Measurements from ENCODE around the gene XRCC5.

XRCC5 gene

DNA sequence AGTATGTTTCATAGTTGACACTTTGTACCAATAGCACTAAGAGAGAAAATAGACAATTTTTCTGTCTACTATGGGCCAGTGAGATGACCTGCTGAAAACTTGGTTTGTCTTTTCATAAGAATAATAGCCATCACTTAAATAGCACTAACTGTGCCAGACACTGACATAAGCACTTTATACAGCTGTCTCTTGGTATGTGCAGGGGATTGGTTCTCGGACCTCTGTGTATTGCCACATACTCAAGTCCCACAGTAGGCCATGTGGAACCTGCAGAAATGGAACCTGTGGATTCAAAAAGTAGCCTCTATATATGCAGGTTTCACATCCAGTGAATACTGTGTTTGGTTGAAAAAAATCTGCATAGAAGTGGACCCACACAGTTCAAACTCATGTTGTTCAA is 126.7 kb downstream of the XRCC5 start:
- no peak for DNase-seq

DNA sequence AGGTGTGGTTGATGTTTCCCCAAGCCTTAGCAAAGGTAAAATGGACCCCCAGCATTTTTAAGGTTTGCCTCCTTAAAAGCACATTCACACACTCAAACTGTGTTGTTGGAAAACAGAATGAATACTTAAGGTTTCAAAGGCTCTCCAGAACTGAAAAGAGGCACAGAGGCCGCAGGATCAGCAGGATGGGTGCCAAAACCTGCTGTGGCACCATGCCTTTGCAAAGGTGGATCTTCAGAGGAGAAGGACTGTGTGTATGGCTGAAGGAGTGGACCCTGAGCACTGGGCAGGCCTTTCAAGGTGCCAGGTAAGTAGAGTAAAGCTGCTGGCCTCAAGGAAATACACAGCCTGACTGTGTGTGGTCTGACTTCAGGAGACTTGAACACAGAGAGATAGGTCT is 127.3 kb downstream of the XRCC5 start:
- DNase-seq: no peak

DNA sequence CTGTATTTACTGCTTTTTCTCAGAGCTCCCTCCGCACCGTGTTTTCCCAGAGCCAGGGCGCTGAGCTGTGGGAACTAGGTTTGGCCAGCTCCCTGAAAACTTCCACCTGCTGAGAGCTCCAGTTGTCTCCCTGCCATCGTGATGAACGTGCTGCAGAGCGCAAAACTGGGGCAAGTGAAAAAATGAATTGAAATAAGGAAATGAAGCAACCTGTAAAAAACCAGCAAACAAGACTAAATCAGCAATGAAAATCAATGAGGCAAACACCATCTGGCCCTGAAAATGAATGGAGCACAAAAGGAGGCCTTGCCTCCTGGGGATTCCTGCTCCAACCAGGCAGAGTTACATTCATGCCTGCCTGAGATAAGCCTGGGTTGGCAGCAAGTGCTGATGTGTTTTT is 133.2 kb downstream of the XRCC5 start:
- DNase-seq: no peak

- DNase-seq: no peak
Measured at GRCh38 chr2:216243026-216243425, 133.9 kb downstream of the XRCC5 start.

DNA sequence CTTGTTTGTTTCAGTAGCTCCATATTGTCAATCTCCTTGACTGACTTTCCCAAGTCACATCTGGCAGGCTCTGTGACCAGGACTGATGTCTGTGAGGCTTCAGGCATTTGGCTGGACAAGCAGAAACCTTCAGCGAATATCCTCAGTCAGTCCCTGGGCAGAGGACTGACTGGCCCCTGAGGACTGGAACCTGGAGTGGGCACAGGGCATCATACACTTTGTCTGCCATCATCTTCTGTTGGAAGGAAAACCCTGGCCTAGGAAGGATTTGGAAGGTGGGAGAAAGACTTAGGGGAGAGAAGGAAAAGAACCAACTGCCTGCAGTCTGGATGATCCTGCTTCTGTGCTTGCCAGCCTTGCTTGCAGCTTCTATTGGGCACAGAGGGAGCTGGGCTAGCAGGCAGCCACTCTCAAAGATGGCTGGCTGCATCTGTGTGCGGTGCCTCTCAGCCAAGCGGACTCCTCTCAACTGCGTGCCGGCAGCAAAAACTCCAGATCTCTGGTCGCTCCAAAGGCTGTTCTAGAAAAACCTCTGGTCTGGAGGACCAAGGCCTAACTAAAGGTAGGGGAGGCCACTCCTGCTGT is 136.3 kb downstream of the XRCC5 start:
- DNase-seq: no peak

GRCh38 chr2:216246766-216247165 is 137.6 kb downstream of the XRCC5 start:
- DNase-seq: no peak
